ENCODE data around the gene IGSF8.

The IGSF8 gene, protein sequence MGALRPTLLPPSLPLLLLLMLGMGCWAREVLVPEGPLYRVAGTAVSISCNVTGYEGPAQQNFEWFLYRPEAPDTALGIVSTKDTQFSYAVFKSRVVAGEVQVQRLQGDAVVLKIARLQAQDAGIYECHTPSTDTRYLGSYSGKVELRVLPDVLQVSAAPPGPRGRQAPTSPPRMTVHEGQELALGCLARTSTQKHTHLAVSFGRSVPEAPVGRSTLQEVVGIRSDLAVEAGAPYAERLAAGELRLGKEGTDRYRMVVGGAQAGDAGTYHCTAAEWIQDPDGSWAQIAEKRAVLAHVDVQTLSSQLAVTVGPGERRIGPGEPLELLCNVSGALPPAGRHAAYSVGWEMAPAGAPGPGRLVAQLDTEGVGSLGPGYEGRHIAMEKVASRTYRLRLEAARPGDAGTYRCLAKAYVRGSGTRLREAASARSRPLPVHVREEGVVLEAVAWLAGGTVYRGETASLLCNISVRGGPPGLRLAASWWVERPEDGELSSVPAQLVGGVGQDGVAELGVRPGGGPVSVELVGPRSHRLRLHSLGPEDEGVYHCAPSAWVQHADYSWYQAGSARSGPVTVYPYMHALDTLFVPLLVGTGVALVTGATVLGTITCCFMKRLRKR

DNA sequence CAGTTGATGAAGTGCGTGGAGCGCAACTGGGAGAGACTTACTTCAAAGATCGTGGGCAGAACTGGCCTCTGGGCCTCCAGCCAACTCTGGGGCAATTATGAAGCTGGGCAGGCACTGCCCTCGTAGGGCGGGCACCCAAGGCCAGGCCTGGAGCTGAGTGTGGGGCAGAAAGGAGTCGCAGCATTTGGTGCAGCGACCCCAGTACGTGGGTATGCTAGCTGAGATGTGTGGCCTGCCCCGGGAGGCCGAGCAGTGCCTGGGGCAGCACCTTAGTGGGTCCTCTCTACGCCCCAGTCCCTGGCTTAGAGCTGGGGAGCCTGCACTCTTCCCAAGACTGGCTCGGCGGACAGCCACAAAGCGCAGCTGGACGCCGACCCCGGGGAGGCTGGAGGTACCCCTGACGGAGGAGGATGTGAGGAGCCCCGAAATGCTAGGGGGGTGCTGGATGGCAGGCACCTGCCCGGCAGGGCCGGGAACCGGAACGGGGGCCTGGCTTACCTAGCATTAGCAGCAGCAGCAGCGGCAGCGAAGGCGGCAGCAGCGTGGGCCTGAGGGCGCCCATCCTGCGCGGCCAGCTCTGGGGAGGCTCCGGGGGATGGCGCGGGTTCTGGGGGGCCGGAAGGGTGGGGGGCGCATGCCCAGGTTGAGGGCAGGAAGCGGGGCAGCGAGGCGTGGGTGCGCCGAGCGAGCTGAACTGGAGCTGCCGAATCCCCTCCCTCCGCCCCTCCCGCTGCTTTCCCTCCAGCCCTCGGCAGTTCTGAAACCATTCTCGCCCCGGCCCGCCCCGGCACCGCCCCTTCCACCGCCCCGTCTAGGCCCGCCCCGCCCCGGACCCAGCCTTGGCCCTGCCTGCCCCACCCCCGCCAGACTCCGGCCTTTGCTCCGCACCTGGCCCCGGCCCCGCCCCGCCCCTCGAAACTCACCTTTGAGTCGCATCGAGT, at the start of gene IGSF8:
TSS of gene IGSF8 (minus strand) at position 709 of the 941 bp plus-strand sequence. CDS start at position 562, 147 bp downstream.
- DNase-seq = peak; percentile 93

DNA sequence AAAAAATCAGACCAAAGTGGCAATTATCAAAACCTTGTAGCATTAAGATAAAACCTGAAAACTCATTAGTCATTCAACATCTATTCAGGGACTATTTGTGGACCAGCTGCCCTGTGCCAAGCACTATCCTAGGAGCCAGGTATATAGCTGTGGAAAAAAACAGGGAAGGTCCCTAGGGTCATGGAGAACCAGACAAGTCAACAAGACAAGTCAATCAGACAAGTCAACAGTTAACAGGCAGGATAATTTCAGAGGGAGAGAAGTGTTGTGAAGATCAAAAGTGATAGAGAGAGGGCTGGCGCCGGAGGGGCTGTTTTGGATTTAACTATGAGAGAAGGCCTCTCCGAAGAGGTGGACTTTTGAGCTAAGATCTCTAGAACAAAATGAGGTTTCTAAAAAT, 49.7 kb upstream of the IGSF8 start:
- no peak for DNase-seq

DNA sequence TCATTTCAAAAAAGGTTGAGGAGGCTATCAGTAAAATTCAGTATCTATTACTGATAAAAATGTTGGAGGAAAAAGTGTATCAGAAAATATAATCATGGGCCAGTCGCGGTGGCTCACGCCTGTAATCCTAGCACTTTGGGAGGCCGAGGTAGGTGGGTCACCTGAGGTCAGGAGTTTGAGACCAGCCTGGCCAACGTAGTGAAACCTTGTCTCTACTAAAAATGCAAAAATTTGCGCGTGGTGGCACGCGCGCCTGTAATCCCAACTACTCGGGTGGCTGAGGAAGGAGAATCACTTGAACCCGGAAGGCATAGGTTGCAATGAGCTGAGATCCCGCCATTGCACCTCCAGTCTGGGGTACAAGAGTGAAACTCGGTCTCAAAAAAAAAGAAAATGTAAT, 47.7 kb upstream of the IGSF8 start:
- no peak for DNase-seq

DNA sequence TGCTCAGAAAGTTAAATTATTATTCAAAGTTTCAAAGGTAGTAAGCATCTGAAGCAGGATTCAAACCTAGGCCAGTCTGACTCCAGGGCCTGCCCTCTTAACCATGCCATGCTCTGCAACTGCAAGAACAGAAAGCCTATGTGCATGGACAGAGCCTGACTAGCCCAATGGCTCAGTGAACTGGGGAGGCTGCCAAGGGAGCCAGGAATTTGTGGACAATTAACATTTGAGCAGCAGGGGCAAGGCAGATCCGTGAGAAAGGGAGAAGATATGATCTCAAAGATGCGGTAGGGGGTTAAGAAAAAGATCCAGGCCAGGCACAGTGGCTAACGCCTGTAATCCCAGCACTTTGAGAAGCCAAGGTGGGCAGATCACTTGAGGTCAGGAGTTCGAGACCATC, 46.5 kb upstream of the IGSF8 start:
- no peak for DNase-seq

DNA sequence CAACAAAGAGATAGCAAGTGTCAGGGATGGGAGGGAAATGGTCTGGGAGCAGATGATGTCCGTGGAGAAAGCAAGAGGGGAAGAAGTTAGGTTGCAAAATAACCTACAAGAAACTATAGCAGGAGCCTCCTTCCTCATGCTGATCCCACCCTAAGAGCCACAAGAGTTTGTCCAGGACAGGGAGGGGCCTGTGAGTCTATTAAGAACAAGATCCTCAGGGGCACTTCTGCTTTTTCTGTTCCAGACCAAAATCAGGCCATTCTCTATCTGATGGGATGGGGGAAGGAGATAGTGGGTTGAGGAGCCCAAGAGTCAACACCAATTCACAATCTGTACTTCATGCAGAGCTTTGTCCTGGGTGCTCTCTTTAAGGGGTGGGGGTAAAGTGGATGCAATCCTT, 45.3 kb upstream of the IGSF8 start:
- DNase-seq = no peak

DNA sequence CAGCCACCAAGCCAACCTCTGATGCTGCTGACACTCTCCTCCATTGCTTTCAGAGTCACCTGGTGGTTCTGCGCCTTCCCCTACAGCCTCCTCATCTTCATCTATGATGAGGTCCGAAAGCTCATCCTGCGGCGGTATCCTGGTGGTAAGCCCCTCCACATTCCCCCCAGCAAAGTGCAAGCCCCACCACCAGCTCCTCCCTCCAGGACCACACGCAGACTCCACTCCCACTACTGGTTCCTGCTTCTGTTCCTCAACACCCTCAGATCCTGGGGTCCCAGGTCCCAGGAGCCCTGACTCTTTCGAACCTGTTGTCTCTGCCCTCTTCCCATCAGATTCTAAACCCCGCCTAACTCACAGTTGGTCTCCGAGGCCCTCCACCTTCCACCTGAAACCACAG, 41.4 kb upstream of the IGSF8 start:
- DNase-seq = no peak

DNA sequence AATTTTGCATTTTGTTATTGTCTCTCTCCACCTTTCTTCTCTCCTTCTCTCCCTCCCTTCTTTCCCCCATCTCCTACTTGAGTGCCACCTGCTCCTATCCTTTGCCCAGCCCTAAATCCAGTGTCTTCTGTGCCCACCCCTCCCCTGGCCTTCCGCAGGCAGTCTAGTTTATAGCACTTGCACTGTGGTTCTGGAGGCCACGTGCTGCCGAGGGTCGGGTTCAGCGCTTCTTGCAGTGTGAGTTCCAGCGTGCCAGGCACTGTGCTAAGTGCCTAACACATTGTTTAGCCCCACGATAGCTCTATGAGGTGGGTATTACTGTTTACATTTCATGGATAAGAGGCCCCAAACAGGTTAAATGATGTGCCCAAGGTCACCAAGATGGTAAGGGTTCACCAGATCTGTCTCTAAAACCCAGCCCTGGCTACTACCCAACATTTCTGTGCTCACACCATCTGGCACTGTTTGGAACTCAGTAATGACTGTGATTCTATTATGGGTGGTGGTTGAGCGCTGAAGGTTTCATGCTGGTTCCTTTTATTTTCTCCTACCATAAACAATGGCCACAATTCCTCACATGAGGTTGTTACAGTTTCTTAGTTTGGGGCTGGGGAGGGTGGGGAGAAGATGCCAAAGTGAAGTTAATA, 38.9 kb upstream of the IGSF8 start:
- no peak for DNase-seq

DNA sequence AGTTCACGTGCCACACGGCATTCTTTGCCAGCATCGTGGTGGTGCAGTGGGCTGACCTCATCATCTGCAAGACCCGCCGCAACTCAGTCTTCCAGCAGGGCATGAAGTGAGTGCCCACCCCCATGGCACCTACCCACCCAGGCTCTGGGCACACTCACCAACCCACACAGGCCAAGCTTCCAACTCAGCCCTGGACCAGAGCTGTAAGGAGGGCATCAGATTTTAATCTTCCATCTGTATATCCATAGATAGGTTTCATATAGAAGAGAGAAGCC, 38.4 kb upstream of the IGSF8 start:
- DNase-seq = no peak

DNA sequence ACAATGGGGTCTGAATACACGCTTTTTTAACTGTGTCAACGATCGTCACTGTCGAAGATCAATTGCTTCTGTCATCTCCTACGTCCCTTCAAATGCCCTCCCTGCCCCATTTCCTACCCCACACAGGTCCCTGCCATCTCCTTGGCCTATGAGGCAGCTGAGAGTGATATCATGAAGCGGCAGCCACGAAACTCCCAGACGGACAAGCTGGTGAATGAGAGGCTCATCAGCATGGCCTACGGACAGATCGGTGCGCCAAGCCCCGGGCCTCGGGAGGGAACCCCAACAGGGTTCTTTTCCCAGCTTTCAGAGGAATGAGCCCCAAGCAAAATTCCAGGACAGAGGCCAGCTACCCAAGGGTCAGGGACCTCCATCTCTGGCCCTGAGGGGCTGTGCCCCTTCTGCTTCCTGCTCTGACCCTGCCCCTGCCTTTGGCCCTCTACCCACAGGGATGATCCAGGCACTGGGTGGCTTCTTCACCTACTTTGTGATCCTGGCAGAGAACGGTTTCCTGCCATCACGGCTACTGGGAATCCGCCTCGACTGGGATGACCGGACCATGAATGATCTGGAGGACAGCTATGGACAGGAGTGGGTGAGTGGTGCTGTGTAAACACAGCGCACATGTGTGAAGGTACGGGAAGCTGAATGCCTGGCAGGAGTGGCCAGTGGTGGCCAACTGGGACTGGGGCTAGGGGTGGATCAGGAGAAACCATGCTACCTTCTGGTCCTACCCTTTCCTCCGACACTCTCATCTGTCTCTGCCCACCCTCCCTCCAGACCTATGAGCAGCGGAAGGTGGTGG, 37.9 kb upstream of the IGSF8 start:
- no peak for DNase-seq

DNA sequence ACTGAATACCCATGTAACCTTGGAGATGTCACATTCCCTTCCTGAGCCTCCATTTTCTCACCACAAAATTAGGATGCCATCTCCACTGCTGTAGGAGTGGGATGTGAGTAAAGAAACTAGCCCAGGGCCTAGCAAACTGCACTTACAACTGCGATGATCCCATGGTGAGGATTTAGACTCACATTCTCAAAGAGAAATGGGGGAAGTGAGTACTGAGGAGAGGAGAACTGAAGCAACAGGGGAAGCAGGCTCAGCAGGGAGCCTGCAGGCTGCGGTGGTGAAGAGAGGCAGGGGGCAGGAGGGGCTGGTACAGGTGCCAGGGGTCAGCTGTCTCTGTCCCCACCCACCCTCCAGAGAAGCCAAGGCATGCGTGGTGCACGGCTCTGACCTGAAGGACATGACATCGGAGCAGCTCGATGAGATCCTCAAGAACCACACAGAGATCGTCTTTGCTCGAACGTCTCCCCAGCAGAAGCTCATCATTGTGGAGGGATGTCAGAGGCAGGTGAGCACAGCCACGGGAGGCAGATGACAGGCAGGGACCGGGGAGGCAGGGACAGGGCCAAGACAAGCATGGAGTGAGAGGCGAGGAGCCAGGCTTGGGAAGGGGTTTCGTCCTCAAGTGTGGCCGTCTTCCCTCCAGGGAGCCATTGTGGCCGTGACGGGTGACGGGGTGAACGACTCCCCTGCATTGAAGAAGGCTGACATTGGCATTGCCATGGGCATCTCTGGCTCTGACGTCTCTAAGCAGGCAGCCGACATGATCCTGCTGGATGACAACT, 36.6 kb upstream of the IGSF8 start:
- DNase-seq = no peak

DNA sequence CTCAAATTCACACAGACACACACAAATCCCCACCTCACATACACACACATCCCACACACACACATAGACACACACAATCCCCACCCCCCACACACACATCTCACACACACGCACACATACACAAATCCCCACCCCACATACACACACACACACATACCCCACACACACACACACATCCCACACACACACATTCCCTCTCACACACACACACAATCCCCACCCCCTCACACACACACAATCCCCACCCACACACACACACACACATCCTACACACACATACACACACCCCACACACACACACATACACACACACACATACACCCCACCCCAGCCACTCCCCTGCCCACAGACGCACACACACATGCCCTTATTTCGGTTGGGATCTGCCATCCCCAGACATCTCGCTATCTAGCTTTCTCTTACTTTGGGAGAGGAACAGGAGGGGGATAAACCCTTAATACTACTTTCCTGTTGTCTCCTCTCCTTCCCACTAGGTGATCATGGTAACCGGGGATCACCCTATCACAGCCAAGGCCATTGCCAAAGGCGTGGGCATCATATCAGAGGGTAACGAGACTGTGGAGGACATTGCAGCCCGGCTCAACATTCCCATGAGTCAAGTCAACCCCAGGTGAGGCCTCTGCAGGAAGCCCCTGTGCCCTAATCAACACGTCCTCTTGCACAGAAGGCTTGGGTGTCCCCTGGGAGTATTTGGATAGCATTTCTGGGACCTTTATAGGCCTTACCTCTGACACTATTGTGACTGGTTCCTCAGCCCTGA, 35.8 kb upstream of the IGSF8 start:
- no peak for DNase-seq

DNA sequence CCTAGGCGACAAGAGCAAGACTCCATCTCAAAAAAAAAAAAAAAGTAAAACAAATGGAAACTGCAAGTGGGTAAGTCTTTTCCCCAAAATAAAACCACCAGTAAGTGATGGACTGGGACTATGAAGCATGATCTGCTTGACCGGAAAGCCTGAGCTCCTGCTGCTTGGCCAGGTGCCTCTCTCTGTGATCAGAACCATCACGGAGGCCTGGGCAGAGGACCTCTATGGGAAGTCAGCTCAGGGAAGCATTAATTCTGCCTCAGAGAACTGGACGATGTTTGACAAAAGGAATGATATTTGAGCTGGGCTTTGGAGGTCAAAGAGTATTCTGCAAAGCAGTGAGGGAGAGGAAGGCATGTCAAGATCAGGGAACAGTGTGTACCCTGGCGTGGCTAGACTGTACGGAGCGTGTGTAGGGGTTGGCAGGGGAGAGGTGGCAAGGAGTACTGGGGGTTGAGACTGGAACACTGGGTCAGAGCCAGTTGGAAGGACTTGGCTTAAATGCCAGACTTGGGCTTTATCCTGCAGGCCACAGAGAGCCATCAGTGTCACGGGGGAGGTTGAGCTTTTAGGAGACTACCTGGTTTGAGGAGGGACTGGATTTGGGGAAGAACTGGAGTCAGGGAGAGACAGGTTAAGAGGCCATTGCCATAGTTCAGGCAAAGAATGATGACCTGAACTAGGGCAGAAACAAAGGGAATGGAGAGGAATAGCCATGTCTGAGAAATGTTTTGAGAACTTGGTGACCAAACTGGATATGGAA, 33.6 kb upstream of the IGSF8 start:
- DNase-seq = no peak

DNA sequence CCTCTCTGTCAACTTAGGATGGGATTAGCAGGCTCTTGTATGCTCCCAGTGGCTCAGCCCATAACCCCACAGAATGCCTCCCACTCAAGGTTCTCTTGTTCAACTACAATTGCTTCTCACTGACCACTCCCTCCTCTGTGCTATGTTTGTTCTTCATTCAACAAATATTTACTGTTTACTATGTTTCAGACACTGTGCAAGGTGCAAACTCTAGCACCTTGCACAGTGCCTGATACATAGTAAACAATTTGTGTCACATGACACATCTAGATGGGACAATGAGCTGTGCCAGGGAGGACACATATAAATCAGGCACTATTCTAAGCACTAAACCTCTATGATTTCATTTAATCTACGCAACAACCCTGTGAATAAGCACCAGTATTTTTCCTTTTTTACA, 32.5 kb upstream of the IGSF8 start:
- DNase-seq = no peak

DNA sequence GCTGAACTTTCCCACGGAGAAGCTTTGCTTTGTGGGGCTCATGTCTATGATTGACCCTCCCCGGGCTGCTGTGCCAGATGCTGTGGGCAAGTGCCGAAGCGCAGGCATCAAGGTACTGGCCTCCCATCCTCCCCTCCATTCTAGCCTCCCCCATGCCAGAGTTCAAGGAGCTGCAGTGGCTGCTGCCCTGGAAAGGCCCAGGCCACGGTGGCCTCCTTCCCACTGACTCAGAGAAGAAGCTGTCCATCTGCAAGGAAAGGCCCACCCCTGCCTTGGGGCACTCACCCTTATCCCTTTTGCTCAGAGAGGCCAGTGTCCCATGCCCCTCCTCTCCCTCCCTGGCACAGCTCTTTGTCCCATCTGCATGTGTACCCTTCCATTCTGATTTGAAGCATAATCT, 32.1 kb upstream of the IGSF8 start:
- no peak for DNase-seq

DNA sequence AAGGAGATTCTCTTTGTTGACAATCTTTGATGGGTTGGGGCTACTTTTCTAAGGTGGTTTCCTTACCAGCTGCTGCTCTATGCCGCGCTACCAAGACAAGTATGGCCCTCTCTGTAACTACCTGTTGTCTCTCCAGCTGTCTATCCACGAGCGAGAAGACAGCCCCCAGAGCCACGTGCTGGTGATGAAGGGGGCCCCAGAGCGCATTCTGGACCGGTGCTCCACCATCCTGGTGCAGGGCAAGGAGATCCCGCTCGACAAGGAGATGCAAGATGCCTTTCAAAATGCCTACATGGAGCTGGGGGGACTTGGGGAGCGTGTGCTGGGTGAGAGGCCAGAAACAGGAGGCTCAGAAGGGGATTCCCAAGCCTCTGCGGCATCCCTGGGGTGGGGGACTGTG, 31.5 kb upstream of the IGSF8 start:
- DNase-seq = no peak

DNA sequence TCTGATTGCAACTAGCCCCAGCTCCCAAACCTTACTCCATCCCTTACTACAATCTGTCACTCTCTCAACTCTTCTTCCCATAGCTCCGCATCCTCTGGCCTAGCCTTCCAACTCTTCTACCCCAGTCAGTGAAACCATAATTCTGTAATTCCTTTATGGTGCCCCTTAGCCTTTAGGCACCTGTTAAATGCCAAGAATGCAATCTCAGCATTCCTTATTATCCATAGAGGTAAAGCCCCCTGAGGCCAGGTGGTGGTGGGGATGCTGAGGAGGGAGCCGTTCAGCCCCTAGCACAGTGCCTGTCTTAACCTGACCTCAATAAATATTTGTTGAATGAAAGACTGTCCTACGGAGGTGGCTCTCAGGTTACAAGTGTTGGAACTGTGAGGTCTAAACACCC, 31.1 kb upstream of the IGSF8 start:
- no peak for DNase-seq

DNA sequence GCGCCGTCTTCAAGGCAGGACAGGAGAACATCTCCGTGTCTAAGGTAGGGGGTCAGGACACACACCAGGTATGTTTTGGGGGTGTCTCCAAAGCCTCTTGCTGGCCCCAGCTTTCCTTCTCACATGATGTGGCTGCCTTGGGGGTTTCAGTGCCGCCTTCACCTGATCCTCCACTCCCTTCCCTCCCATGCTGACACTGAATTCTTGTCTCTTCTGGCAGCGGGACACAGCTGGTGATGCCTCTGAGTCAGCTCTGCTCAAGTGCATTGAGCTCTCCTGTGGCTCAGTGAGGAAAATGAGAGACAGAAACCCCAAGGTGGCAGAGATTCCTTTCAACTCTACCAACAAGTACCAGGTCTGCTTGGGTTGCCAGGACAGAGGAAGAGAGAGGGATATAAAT, 30.6 kb upstream of the IGSF8 start:
- no peak for DNase-seq

DNA sequence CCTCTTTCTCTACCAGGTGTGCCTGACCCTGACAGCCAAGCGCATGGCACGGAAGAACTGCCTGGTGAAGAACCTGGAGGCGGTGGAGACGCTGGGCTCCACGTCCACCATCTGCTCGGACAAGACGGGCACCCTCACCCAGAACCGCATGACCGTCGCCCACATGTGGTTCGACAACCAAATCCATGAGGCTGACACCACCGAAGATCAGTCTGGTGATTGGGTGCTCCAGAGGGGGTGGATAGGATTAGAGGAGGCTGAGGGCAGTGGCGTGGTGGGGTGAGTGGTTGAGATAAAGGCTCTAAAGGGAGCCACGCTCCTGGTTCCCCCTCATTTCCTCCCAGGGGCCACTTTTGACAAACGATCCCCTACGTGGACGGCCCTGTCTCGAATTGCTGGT, 30.2 kb upstream of the IGSF8 start:
- DNase-seq = no peak

DNA sequence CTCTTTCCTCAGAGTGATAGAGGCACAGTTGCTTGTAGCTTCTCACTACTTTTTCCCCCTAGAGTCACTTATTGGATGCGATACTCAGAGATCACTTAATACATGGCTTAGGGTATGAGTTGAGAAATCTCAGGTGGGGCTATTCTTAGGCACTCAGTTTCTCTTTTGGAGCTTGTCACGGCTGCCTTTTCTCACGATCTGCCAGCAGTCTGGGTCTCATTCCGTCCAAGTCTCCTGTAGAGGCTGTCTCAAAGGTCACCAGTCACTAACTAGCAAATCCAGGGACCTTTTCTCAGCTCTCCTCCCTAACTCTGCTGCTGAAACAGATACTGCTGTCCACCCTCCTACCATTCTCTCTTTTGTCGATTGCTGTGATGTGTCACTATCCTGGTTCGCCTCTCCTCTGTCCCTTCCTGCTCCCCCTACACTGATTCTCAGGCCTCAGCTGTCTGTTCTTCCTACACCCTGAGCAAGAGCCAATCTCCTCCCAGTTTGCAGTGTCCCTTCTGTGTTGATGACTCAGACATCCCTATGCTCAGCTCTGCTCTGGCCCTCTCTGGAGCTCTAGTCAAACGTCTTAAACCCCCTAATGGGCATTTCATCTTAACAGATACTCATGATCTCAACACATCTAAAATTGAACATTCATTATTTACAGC, 29.6 kb upstream of the IGSF8 start:
- no peak for DNase-seq

Measured in right forelimb (tissue), 1 donor.